ENCODE data around the gene ATP6V0B.

The ATP6V0B gene

GRCh38 chr1:44002165-44002564 lies 27.4 kb downstream of the ATP6V0B start:
- no peaks in the 10 kb centered on the region for H3K9me3 ChIP-seq (ENCODE audit: insufficient read depth, low read length)
- no peaks in the 10 kb centered on the region for H3K79me2 ChIP-seq (ENCODE audit: low read length)
- TF ChIP-seq, protein P1, sequence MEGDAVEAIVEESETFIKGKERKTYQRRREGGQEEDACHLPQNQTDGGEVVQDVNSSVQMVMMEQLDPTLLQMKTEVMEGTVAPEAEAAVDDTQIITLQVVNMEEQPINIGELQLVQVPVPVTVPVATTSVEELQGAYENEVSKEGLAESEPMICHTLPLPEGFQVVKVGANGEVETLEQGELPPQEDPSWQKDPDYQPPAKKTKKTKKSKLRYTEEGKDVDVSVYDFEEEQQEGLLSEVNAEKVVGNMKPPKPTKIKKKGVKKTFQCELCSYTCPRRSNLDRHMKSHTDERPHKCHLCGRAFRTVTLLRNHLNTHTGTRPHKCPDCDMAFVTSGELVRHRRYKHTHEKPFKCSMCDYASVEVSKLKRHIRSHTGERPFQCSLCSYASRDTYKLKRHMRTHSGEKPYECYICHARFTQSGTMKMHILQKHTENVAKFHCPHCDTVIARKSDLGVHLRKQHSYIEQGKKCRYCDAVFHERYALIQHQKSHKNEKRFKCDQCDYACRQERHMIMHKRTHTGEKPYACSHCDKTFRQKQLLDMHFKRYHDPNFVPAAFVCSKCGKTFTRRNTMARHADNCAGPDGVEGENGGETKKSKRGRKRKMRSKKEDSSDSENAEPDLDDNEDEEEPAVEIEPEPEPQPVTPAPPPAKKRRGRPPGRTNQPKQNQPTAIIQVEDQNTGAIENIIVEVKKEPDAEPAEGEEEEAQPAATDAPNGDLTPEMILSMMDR (IDR thresholded peaks at IDR 0.05; ENCODE audit: low read depth, low read length): no peak
- TF ChIP-seq EZH2phosphoT487 (IDR thresholded peaks at IDR 0.05; ENCODE audit: low read depth): no peak
- no peak overlapping the region for H3K4me3 ChIP-seq (ENCODE audit: low read length)
- no peaks in the 10 kb centered on the region for H3K4me1 ChIP-seq (ENCODE audit: low read length)
- H3K27me3 ChIP-seq (ENCODE audit: low read depth, low read length): no peaks in the 10 kb centered on the region
- no peak overlapping the region for H3K9ac ChIP-seq (ENCODE audit: low read length)
- no peak overlapping the region for H3K27ac ChIP-seq (ENCODE audit: low read length)
- no peaks in the 10 kb centered on the region for H3K36me3 ChIP-seq (replicated peaks; ENCODE audit: low read depth, low read length)
- H3K4me2 ChIP-seq (ENCODE audit: low read length): no peak overlapping the region
- H2AFZ ChIP-seq (ENCODE audit: low read depth, low read length): no peak overlapping the region
- H4K20me1 ChIP-seq (ENCODE audit: insufficient read depth, low read length): no peaks in the 10 kb centered on the region

DNA sequence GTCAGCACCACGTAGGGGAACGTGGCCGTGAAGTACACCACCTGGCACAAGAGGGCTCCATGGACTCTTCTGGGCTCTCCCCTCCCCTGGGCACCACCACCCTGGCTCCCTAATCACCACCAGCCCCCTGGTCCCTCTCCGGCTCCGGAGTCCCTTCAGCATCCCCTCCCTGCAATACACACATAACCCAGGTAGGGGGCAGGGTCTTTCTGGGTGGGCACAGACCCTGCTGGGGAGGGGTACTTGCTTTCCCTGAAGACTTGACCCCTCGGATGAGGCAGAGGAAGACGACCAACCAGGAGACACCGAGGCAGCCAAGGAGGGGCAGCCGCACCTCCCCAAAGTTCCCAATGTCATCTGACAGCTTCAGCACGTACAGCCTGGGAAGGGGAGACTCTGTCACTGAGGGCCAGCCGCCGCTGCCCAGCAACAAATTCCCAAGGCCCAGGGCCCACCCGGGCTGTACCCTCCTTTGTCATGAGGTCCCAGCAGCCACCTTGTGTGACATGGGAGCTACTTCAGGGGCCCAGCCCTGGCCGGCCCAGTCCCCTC lies 27.9 kb downstream of the ATP6V0B start:
- Histone ChIP-seq H3K9ac (ENCODE audit: low read length) (no peak overlapping the region), H3K4me3 (ENCODE audit: low read length) (no peak overlapping the region), H3K4me1 (ENCODE audit: low read length) (no peaks in the 10 kb centered on the region), H3K27me3 (ENCODE audit: low read depth, low read length) (no peaks in the 10 kb centered on the region), H4K20me1 (ENCODE audit: insufficient read depth, low read length) (no peaks in the 10 kb centered on the region), H3K27ac (ENCODE audit: low read length) (no peak overlapping the region), H3K9me3 (ENCODE audit: insufficient read depth, low read length) (no peaks in the 10 kb centered on the region), H3K79me2 (ENCODE audit: low read length) (no peaks in the 10 kb centered on the region), H3K36me3 (replicated peaks; ENCODE audit: low read depth, low read length) (no peaks in the 10 kb centered on the region), H2AFZ (ENCODE audit: low read depth, low read length) (no peak overlapping the region), H3K4me2 (ENCODE audit: low read length) (no peak overlapping the region)
- TF ChIP-seq EZH2phosphoT487 (IDR thresholded peaks at IDR 0.05; ENCODE audit: low read depth): no peak
- TF ChIP-seq, protein P1 (IDR thresholded peaks at IDR 0.05; ENCODE audit: low read depth, low read length): no peak

GRCh38 chr1:44008259-44008658 lies 33.5 kb downstream of the ATP6V0B start:
- no peaks in the 10 kb centered on the region for H3K36me3 ChIP-seq (replicated peaks; ENCODE audit: low read depth, low read length)
- H3K4me2 ChIP-seq (ENCODE audit: low read length): no peak overlapping the region
- no peaks in the 10 kb centered on the region for H3K79me2 ChIP-seq (ENCODE audit: low read length)
- no peaks in the 10 kb centered on the region for H3K9me3 ChIP-seq (ENCODE audit: insufficient read depth, low read length)
- no peak overlapping the region for H2AFZ ChIP-seq (ENCODE audit: low read depth, low read length)
- H3K4me3 ChIP-seq (ENCODE audit: low read length): no peak overlapping the region
- TF ChIP-seq, protein P1 (IDR thresholded peaks at IDR 0.05; ENCODE audit: low read depth, low read length): no peak
- no peak for TF ChIP-seq EZH2phosphoT487 (IDR thresholded peaks at IDR 0.05; ENCODE audit: low read depth)
- H3K27ac ChIP-seq (ENCODE audit: low read length): no peak overlapping the region
- H3K9ac ChIP-seq (ENCODE audit: low read length): no peak overlapping the region
- H3K4me1 ChIP-seq (ENCODE audit: low read length): no peaks in the 10 kb centered on the region
- H3K27me3 ChIP-seq (ENCODE audit: low read depth, low read length): no peaks in the 10 kb centered on the region
- no peaks in the 10 kb centered on the region for H4K20me1 ChIP-seq (ENCODE audit: insufficient read depth, low read length)

- no peak overlapping the region for H3K27ac ChIP-seq (ENCODE audit: low read length)
- no peaks in the 10 kb centered on the region for H4K20me1 ChIP-seq (ENCODE audit: insufficient read depth, low read length)
- H3K79me2 ChIP-seq (ENCODE audit: low read length): no peaks in the 10 kb centered on the region
- no peak overlapping the region for H3K4me3 ChIP-seq (ENCODE audit: low read length)
- H3K4me2 ChIP-seq (ENCODE audit: low read length): no peak overlapping the region
- no peaks in the 10 kb centered on the region for H3K9me3 ChIP-seq (ENCODE audit: insufficient read depth, low read length)
- H3K4me1 ChIP-seq (ENCODE audit: low read length): no peaks in the 10 kb centered on the region
- no peaks in the 10 kb centered on the region for H3K27me3 ChIP-seq (ENCODE audit: low read depth, low read length)
- no peaks in the 10 kb centered on the region for H3K36me3 ChIP-seq (replicated peaks; ENCODE audit: low read depth, low read length)
- H3K9ac ChIP-seq (ENCODE audit: low read length): no peak overlapping the region
- no peak overlapping the region for H2AFZ ChIP-seq (ENCODE audit: low read depth, low read length)
- TF ChIP-seq EZH2phosphoT487 (IDR thresholded peaks at IDR 0.05; ENCODE audit: low read depth): no peak
- TF ChIP-seq, protein P1 (IDR thresholded peaks at IDR 0.05; ENCODE audit: low read depth, low read length): no peak
Observed at GRCh38 chr1:44010935-44011471, 36.2 kb downstream of the ATP6V0B start.
